Measurements from ENCODE around the gene TMEM130.

GRCh38 chr7:98877692-98878364 is 8.0 kb upstream of the TMEM130 start:
- TF ChIP-seq POLR2A (IDR thresholded peaks at IDR 0.05) (no peak), CTCF (IDR thresholded peaks at IDR 0.05) (no peak)

Data from breast epithelium (tissue), 3 donors.